ENCODE results near the gene SLC1A6. TPM values are rescaled to one million over a fixed set of nuclear protein-coding genes. Genes with fewer than 3 reads are reported as not detected.
"Not testable (repeated sequence)": the region's sequence is repeated elsewhere in the genome, so short reads cannot be mapped to it uniquely, and the experiment has no call there.

Gene SLC1A6
- polyA plus RNA-seq, 1 donor: 0.20 TPM

DNA sequence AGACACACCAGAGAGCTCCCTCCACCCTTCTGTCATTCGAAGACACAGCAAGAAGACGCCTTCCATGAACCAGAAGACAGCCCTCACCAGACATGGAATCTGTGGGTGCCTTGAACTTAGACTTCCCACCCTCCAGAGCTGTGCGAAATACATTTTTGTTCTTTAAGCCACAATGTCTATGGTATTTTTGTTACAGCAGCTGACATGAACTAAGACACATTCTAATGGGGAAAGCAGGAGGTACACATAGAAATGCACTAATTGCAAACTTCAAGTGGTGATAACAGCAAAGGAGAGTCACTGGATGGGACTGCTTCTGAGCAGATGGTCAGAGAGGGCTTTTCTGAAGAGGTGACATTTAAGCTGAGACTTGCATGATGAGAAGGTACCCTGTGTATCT lies 22.2 kb downstream of the SLC1A6 start:
- no peak for DNase-seq (ENCODE audit: low read depth)

DNA sequence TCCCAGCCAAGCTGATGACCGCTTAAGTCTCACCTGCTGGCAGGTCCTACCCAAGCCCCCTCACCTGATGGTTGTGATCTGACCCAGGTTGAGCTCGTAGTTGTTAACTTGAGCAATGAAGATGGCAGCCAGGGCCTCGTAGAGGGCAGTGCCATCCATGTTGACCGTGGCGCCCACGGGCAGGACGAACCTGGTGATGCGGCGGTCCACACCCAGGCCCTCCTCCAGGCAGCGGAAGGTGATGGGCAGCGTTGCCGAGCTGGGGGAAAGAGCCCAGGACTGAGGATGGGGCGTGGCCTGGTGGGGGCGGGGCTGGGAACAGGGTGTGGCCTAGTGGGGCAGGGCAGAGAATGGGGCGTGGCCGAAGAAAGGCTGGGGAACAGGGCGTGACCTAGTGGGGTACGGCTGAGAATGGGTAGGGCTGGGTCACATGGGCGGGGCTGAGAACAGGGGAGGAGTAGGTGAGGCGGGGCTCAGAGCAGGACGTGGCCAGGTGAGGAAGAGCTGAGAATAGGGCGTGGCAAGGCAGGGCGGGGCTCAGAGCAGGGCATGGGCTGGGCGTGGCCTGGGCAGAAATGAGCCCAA lies 25.5 kb downstream of the SLC1A6 start:
- no peak for DNase-seq (ENCODE audit: low read depth)

DNA sequence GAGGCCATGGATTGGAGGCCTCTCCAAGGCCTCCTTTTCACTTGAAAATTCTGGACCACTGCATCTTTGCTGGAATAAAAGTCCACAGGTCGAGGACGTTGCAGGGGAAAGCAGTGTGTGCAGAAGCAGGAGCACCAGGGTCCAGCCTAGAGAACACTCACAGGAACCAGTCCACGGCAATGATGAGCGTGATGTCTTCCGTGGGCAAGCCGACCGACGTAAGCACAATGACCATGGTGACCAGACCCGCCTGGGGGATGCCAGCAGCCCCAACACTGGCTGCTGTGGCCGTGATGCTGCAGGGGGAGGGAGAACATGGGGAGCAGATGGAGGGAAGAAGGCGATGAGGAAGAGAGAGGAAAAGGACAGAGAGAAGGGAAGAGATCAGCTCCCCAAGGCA lies 26.9 kb downstream of the SLC1A6 start:
- no peak for DNase-seq (ENCODE audit: low read depth)

DNA sequence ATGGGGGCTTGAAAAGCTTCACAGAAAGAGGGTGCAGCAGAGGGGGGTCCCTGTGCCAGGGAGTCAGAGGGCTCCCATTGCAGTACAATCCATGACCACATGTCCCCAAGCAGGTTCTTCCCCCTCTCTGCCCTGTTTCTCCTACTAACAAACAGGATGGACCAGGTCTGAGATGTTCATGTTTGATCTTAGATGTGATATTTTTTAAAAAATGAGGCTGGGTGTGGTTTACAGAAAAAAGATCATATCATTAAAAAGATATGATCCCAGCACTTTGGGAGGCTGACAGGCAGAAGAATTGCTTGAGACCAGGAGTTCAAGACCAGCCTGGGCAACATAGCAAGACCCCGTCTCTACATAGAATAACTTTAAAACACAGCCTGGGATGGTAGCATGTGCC lies 29.2 kb downstream of the SLC1A6 start:
- DNase-seq (ENCODE audit: low read depth): no peak

DNA sequence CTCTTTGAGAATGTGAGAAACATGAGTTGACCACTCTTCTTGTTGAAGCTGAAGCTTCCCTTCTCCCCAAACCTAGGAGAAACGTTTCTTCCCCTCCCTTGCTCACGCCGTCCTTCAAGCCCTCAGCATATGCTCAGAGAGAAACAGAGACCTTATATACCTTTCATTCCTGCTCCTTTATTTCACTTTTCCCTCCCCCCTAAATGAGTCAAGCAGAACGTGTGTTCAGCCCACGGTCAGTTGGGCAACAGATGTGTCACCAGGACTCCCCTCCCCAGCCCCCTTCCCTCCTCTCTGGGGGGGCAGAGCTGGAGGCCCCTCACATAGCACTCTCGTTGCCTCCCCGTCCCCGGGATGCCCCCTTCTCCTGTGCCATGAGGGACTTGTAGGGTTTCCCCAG lies 29.8 kb downstream of the SLC1A6 start:
- no peak for DNase-seq (ENCODE audit: low read depth)

DNA sequence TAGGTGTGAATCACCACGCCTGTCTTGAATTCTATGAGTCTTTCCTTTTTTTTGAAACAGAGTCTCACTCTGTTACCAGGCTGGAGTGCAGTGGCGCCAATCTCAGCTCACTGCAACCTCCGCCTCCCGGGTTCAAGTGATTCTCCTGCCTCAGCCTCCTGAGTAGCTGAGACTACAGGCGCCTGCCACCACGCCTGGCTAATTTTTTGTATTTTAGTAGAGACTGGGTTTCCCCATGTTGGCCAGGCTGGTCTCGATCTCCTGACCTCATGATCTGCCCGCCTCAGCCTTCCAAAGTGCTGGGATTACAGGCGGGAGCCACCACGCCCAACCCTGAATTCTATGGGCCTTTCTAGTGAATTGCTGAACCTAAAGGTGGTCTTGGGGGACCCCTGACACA lies 30.3 kb downstream of the SLC1A6 start:
- DNase-seq (ENCODE audit: low read depth): not testable (repeated sequence)

DNA sequence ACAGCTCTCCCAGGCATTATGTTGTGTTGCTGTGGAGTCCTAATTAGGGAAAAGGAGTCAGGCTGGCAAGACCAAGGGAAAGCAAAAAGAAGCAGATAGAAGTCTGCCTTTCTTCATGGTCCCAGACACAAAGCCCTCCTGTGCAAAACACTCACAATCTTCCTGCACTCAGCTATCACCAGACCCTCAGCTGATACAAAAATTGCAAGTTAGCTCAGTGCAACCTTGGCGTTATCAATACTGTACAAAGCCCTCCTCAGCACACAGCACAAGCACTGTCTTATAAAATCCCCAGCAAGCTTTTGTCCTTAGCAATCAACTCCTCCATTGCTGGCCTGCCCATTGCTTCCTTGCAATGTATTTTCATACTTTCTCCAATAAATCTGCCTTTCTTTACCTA lies 35.2 kb downstream of the SLC1A6 start:
- no peak for DNase-seq (ENCODE audit: low read depth)

DNA sequence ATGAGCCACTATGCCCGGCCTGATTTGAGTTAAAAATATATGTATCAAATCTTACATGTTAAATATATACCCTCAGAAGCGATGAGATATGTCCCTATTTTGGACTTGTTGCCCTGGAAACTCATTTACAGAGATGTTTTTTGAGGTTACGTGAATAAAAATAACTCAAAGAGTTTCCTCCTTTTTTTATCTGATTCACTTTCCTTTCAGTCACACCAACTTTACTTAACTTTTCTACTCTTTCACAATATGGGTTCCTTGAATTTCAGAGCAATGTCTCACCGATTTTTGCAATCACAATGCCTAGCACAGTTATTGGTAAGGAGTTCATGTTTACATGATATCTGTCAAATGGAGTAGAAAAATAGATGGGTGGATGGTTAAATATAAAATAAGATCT lies 36.1 kb downstream of the SLC1A6 start:
- no peak for DNase-seq (ENCODE audit: low read depth)

DNA sequence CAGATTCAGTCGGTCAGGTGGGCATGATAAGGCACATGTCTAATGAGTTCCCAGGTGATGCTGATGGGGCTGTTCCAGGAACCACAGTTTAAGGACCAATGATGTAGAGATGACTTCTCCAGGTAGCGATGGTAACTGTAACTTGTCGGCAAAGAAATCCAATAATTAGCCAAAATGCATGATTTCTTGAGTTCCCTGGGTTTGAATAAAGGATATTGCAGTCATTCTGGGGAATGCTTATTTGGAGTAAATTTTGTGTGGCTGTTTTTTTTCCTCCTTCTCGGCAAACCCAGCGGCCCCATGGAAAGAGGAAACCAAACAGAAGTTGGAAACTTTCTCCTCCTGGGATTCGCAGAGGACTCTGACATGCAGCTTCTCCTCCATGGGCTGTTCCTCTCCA lies 38.5 kb downstream of the SLC1A6 start, which contains the start of gene OR7C2:
TSS of gene OR7C2 (plus strand) at position 301 of the 400 bp plus-strand sequence. CDS start at position 301, 0 bp downstream.
- no peak for DNase-seq (ENCODE audit: low read depth)

DNA sequence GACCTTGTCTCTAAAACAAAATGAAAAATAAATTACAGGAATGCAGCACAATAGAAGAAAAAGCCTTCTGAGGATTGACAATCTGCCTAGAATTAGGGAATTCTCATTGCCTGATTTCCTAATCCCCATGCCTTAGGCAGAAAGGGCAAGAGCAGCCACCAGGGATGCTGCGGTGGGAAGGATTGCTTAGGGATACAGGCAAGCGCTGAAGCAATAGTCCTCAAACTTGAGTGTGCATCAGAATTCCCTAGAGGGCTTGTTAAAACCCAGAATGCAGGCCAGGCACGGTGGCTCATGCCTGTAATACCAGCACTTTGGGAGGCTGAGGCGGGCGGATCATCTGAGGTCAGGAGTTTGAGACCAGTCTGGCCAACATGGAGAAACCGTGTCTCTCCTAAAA lies 39.4 kb downstream of the SLC1A6 start:
- no peak for DNase-seq (ENCODE audit: low read depth)

DNA sequence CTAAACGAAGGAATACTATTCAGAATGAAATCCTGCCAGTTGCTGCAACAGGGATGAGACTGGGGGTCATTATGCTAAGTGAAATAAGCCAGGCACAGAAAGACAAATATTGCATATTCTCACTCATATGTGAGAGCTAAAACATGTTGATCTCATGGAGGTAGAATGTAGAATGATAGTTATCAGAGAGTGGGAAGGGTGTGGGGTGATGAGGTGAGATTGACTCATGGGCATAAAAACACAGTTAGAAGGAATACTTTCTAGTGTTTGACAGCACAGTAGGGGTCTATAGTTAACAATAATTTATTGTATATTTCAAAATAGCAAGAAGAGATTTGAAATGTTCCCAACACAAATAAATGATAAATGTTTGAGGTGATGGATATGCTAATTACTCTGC lies 46.2 kb downstream of the SLC1A6 start:
- DNase-seq (ENCODE audit: low read depth): no peak

DNA sequence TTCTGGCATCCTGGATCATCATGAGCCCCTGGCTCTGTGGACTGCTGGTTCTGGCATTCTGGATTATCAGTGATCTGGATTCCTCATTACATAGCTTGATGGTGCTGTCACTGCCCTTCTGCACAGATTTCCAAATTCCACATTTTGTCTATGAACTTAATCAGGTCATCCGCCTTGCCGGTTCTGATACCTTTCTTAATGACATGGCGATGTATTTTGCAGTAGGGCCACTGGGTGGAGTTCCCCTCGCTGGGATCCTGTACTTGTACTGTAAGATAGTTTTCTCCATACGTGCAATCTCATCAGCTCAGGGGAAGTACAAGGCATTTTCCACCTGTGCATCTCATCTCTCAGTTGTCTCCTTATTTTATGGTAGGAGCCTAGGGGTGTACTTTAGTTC lies 62.8 kb downstream of the SLC1A6 start:
- no peak for DNase-seq (ENCODE audit: low read depth)

DNA sequence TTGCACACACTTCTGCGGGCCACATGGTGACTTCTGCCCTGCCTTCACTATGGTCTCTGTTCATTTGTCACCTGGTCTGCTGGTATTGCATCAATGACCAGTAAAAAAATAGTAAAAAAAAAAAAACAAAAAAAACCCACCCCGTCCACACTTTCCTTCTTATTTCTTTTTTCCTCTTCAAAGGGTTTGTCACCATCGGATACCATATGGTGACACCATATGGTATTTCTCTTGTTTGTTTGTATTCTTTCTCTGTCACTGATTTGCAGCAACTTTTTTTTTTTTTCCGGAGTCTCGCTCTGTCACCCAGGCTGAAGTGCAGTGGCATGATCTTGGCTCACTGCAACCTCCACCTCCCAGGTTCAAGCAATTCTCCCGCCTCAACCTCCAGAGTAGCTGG lies 64.5 kb downstream of the SLC1A6 start:
- DNase-seq (ENCODE audit: low read depth): no peak

DNA sequence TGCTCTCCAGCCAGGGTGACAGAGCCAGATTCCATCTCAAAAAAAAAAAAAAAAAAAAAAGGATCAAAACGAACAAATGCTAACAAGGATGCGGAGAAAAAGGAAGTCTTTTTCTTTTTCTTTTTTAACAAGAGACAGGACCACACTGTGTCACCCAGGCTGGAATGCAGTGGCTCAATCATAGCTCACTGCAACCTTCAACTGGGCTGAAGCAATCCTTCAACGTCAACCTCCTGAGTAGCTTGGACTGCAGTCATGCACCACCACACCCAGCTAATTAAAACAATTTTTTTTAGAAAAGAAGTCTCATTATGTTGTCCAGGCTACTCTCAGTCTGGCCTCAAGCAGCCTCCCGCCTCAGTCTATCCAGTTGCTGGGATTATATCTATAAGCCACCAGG lies 73.0 kb downstream of the SLC1A6 start:
- DNase-seq (ENCODE audit: low read depth): no peak

DNA sequence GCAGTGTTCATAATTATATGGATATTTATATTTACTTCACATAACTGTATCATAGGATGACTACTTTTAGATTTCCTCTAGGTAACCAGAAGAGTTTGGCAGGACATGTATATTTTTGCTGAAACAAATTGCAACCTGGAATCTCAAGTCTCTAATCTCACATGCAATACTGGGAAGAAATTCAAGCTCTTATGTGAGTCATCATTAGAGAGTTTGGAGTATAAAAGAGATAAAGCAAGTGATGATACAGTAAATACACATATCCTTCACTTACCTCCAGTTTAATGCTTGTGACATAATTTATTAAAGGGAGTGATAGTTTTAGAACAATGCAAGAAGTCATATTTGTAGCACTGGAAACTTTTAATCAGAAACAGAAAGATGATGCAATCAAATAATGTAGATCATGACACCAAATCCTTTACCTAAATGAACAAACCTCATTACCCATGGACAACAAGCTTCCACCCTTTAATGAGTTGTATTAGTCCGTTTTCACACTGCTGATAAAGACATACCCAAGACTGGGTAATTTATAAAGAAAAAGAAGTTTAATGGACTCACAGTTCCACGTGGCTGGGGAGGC lies 77.9 kb downstream of the SLC1A6 start:
- DNase-seq (ENCODE audit: low read depth): no peak

Other genes with a start within 250 kb of the SLC1A6 start
- gene ADGRE2, start 201.3 kb downstream of the SLC1A6 start, polyA plus RNA-seq (ENCODE audit: insufficient read length): 0.51 TPM
- not detected for gene OR7A5, start 144.7 kb downstream of the SLC1A6 start, polyA plus RNA-seq (ENCODE audit: insufficient read length)
- gene OR7C1, start 144.7 kb downstream of the SLC1A6 start, polyA plus RNA-seq (ENCODE audit: insufficient read length): 0.11 TPM
- not detected for gene OR7A10, start 130.9 kb downstream of the SLC1A6 start, polyA plus RNA-seq (ENCODE audit: insufficient read length)
- 0.05 TPM for gene OR7A17, start 93.7 kb downstream of the SLC1A6 start, polyA plus RNA-seq (ENCODE audit: insufficient read length)
- gene OR7C2, start 38.4 kb downstream of the SLC1A6 start, polyA plus RNA-seq (ENCODE audit: insufficient read length): not detected
- 0.05 TPM for gene CASP14, start 69.6 kb upstream of the SLC1A6 start, polyA plus RNA-seq (ENCODE audit: insufficient read length)
- 0.06 TPM for gene OR1I1, start 102.3 kb upstream of the SLC1A6 start, polyA plus RNA-seq (ENCODE audit: insufficient read length)
- 12.7 TPM for gene SYDE1, start 127.5 kb upstream of the SLC1A6 start, polyA plus RNA-seq (ENCODE audit: insufficient read length)
- gene NOTCH3, start 221.1 kb upstream of the SLC1A6 start, polyA plus RNA-seq (ENCODE audit: insufficient read length): 131 TPM